CD14-positive monocyte (primary cell): ENCODE measurements around the gene DMC1. TPM values are rescaled to one million over a fixed set of nuclear protein-coding genes. Genes with fewer than 3 reads are reported as not detected.

Source experiments
- DNase-seq, 3 donors: peaks; one replicate each; pipeline ENCODE4 v3.0.0-alpha.2; 2011 to 2022
- H2AFZ ChIP-seq: 2 replicates; pipeline ENCODE4 v1.6.0; 2012; ENCODE audit warnings: mild to moderate bottlenecking, low read depth, low read length, inconsistent platforms; ENCODE audit not compliant: insufficient read depth, poor library complexity, severe bottlenecking
- H3K27ac ChIP-seq, 2 donors: 1 replicate in 1 of 2; 2 replicates in 1 of 2; pipeline ENCODE4 v1.5.1; 2012 to 2013; ENCODE audit warnings: low read length in 2 of 2, control low read depth in 1 of 2, inconsistent platforms in 1 of 2, low read depth in 1 of 2, mild to moderate bottlenecking in 1 of 2
- H3K27me3 ChIP-seq, 2 donors: one replicate each; pipeline versions ENCODE4 v1.6.0 to v1.6.1; 2011 to 2013; ENCODE audit warnings: low read length in 2 of 2; ENCODE audit not compliant: control insufficient read depth in 2 of 2, insufficient read depth in 2 of 2
- H3K36me3 ChIP-seq, 2 donors: replicated peaks in 1 of 2; 1 replicate in 1 of 2; 2 replicates in 1 of 2; pipeline versions ENCODE4 v1.5.1 to v1.6.1; 2012 to 2013; ENCODE audit warnings: low read length in 2 of 2, control low read depth in 1 of 2, inconsistent platforms in 1 of 2, mild to moderate bottlenecking in 1 of 2; ENCODE audit not compliant: insufficient read depth in 2 of 2, control insufficient read depth in 1 of 2
- H3K4me1 ChIP-seq, 2 donors: 1 replicate in 1 of 2; 2 replicates in 1 of 2; pipeline versions ENCODE4 v1.5.1 to v1.6.1; 2012 to 2013; ENCODE audit warnings: low read length in 2 of 2, control low read depth in 1 of 2, inconsistent platforms in 1 of 2, mild to moderate bottlenecking in 1 of 2, moderate library complexity in 1 of 2; ENCODE audit not compliant: insufficient read depth in 2 of 2, control insufficient read depth in 1 of 2
- H3K4me2 ChIP-seq: replicated peaks from 2 replicates; pipeline ENCODE3; 2012; ENCODE audit warnings: low read length, moderate library complexity, mild to moderate bottlenecking; ENCODE audit not compliant: poor library complexity, severe bottlenecking; ENCODE audit errors: extremely low read depth
- H3K4me3 ChIP-seq, 3 experiments: fragments of 200-600 bp in 1 of 3; sonication (generic) in 1 of 3; replicated peaks in 1 of 3; 1 replicate in 2 of 3; 2 replicates in 1 of 3; pipeline ENCODE4 v1.5.1; 2011 to 2013; ENCODE audit warnings: low read length in 3 of 3, mild to moderate bottlenecking in 3 of 3, control low read depth in 2 of 3, low read depth in 2 of 3, inconsistent platforms in 1 of 3, moderate library complexity in 1 of 3
- H3K79me2 ChIP-seq: 2 replicates; pipeline ENCODE4 v1.6.0; 2012; ENCODE audit warnings: mild to moderate bottlenecking, control low read depth, inconsistent platforms, low read length, moderate library complexity; ENCODE audit not compliant: insufficient read depth
- H3K9ac ChIP-seq: 2 replicates; pipeline ENCODE4 v1.6.0; 2017; ENCODE audit warnings: low read length, mild to moderate bottlenecking; ENCODE audit not compliant: insufficient read depth, poor library complexity, severe bottlenecking
- H3K9me3 ChIP-seq, 2 donors: replicated peaks in 1 of 2; 1 replicate in 1 of 2; 2 replicates in 1 of 2; pipeline versions ENCODE4 v1.5.1 to v1.6.1; 2012 to 2013; ENCODE audit warnings: low read length in 2 of 2, control low read depth in 1 of 2; ENCODE audit not compliant: control insufficient read depth in 1 of 2, insufficient read depth in 1 of 2
- H4K20me1 ChIP-seq: 2 replicates; pipeline ENCODE4 v1.6.0; 2012; ENCODE audit warnings: mild to moderate bottlenecking, low read length, control low read depth, moderate library complexity; ENCODE audit not compliant: insufficient read depth
- H3K27ac Mint-ChIP-seq, 7 donors: one replicate each; pipeline ENCODE4 v1.8.0; 2020; ENCODE audit warnings: mild to moderate bottlenecking in 7 of 7, mixed read lengths in 7 of 7, moderate library complexity in 6 of 7, inconsistent platforms in 2 of 7
- H3K27me3 Mint-ChIP-seq, 3 donors: one replicate each; pipeline ENCODE4 v1.8.0; 2021 to 2022; ENCODE audit warnings: low read depth in 3 of 3, mild to moderate bottlenecking in 3 of 3, mixed read lengths in 3 of 3, moderate library complexity in 3 of 3, inconsistent platforms in 1 of 3
- H3K36me3 Mint-ChIP-seq, 2 donors: one replicate each; pipeline ENCODE4 v1.8.0; 2020; ENCODE audit warnings: mixed read lengths in 2 of 2, inconsistent platforms in 1 of 2, mild to moderate bottlenecking in 1 of 2
- H3K4me1 Mint-ChIP-seq: one replicate; pipeline ENCODE4 v1.8.0; 2020; ENCODE audit warnings: mild to moderate bottlenecking, mixed read lengths
- H3K4me3 Mint-ChIP-seq, 2 donors: one replicate each; pipeline ENCODE4 v1.8.0; 2020; ENCODE audit warnings: mild to moderate bottlenecking in 2 of 2, mixed read lengths in 2 of 2, moderate library complexity in 1 of 2
- H3K9me3 Mint-ChIP-seq, 7 donors: one replicate each; pipeline ENCODE4 v1.8.0; 2020 to 2022; ENCODE audit warnings: mixed read lengths in 7 of 7, mild to moderate bottlenecking in 6 of 7, moderate library complexity in 6 of 7, inconsistent platforms in 2 of 7
- CTCF ChIP-seq: fragments of 200-600 bp; IDR thresholded peaks from one replicate; pipeline ENCODE4 v1.8.0; 2022; ENCODE audit warnings: antibody characterized with exemption, mild to moderate bottlenecking
- WGBS: methylation state at CpG from one replicate; pipeline ENCODE4 v1.1.5; 2013; ENCODE audit warnings: missing lambda C conversion rate; ENCODE audit not compliant: insufficient coverage; 5-methylcytosine and 5-hydroxymethylcytosine counted together
- intact Hi-C, 2 donors: fragments of 100-400 bp; cut with micrococcal nuclease; formaldehyde crosslinking; loops; one replicate each; pipeline versions ENCODE4 v1.15.0 to v1.15.1; 2023
- polyA plus RNA-seq, 3 donors: library from polyadenylated mRNA; depleted of rRNA in 1 of 3; unstranded in 2 of 3; stranded (reverse) in 1 of 3; fragments of 300-500 nt in 2 of 3; fragments of >200 nt in 1 of 3; fragmentation: Illumina TruSeq in 2 of 3; gene quantifications; 1 replicate in 2 of 3; 2 replicates in 1 of 3; pipeline ENCODE4 v1.2.3, GENCODE V29; 2012 to 2021

DMC1 gene
- polyA plus RNA-seq, 3 donors = not detected

GRCh38 chr22:38540701-38541100, 29.3 kb downstream of the DMC1 start:
- Mint-ChIP-seq H3K27ac (no peak overlapping the region), H3K36me3 (peaks cover 26 to 31% of the 10 kb centered on the region in 2 donors), H3K9me3 (peaks cover 29 to 47% (median 44%) of the 10 kb centered on the region in 7 donors), H3K4me1 (no peaks in the 10 kb centered on the region), H3K4me3 (peak overlapping the region in 1 of 2 donors; percentile 71), H3K27me3 (peaks cover 68 to 89% (median 81%) of the 10 kb centered on the region in 3 donors)
- Histone ChIP-seq H4K20me1 (no peaks in the 10 kb centered on the region), H3K9ac (no peak overlapping the region), H3K4me3 (no peak overlapping the region), H3K9me3 (peaks cover 31 to 41% of the 10 kb centered on the region in 2 donors), H3K4me1 (no peaks in the 10 kb centered on the region), H3K4me2 (no peak overlapping the region), H2AFZ (no peak overlapping the region), H3K79me2 (no peaks in the 10 kb centered on the region), H3K27me3 (peaks cover 66 to 95% of the 10 kb centered on the region in 2 donors), H3K36me3 (no peaks in the 10 kb centered on the region), H3K27ac (no peak overlapping the region)
- no peak for TF ChIP-seq CTCF
- DNase-seq = no peak
- no CpG with 5 or more reads among the region's 2 CpGs for WGBS
- intact Hi-C loops = no loop called here

- H2AFZ ChIP-seq = no peak overlapping the region
- intact Hi-C loops = no loop called here
These were observed 38.6 kb downstream of the DMC1 start for GRCh38 chr22:38531251-38531938.

More at GRCh38 chr22:38531251-38531938, 38.6 kb downstream of the DMC1 start:
- H3K27ac Mint-ChIP-seq = peak overlapping the region in 5 of 7 donors; percentile 1 to 70 (median 26)
- H3K4me3 ChIP-seq = peak overlapping the region in 1 of 3 experiments; percentile 29
- H3K9ac ChIP-seq = no peak overlapping the region
- peak in 1 of 3 donors; percentile 27 for DNase-seq
- peak overlapping the region; percentile 52 for H3K4me2 ChIP-seq
- H3K9me3 Mint-ChIP-seq = peaks cover 0 to 3% (median 0%) of the 10 kb centered on the region in 7 donors
- peaks cover 47 to 83% (median 81%) of the 10 kb centered on the region in 3 donors for H3K27me3 Mint-ChIP-seq
- H3K79me2 ChIP-seq = no peaks in the 10 kb centered on the region
- peaks cover 10 to 14% of the 10 kb centered on the region in 2 donors for H3K4me1 ChIP-seq
- peaks cover 0 to 1% of the 10 kb centered on the region in 2 donors for H3K36me3 Mint-ChIP-seq
- H3K27me3 ChIP-seq = peaks cover 31 to 68% of the 10 kb centered on the region in 2 donors
- H3K9me3 ChIP-seq = no peaks in the 10 kb centered on the region
- WGBS = no CpG with 5 or more reads among the region's 4 CpGs
- no peak overlapping the region for H3K27ac ChIP-seq
- H3K36me3 ChIP-seq = no peaks in the 10 kb centered on the region
- H3K4me1 Mint-ChIP-seq = peaks cover 5% of the 10 kb centered on the region
- TF ChIP-seq CTCF = no peak
- no peaks in the 10 kb centered on the region for H4K20me1 ChIP-seq
- H3K4me3 Mint-ChIP-seq = peak overlapping the region in 1 of 2 donors; percentile 78
